HL-60 (cell line): ENCODE results near the gene INHA.

Source experiments
- DNase-seq, 2 experiments: peaks; one replicate each; pipeline ENCODE4 v3.0.0-alpha.2; 2010 to 2020; ENCODE audit warnings: low read depth in 1 of 2, low spot score in 1 of 2
- H3K27ac ChIP-seq: fragments of 250-450 bp; sonication (Bioruptor Pico); replicated peaks from 2 replicates; pipeline ENCODE4 v1.5.1; 2020; ENCODE audit warnings: mild to moderate bottlenecking, moderate library complexity
- H3K27me3 ChIP-seq: fragments of 250-450 bp; sonication (Bioruptor Pico); 2 replicates; pipeline ENCODE4 v1.5.1; 2021; ENCODE audit warnings: mild to moderate bottlenecking, moderate library complexity; ENCODE audit not compliant: insufficient read depth, poor library complexity, severe bottlenecking
- H3K4me3 ChIP-seq: replicated peaks from 2 replicates; pipeline ENCODE4 v1.5.1; 2011; ENCODE audit warnings: mild to moderate bottlenecking, control low read depth, low read length; ENCODE audit not compliant: insufficient read depth
- GABPA ChIP-seq: IDR thresholded peaks from 2 replicates; pipeline ENCODE4 v1.6.1; 2012; ENCODE audit warnings: low read depth
- POLR2AphosphoS5 ChIP-seq: IDR thresholded peaks from 2 replicates; pipeline ENCODE4 v1.6.1; 2012; ENCODE audit warnings: low read depth
- REST ChIP-seq: IDR thresholded peaks from 2 replicates; pipeline ENCODE4 v1.6.1; 2012; ENCODE audit warnings: low read depth; ENCODE audit not compliant: insufficient replicate concordance
- SPI1 ChIP-seq: IDR thresholded peaks from 2 replicates; pipeline ENCODE4 v1.6.1; 2012; ENCODE audit warnings: low read depth, mild to moderate bottlenecking, borderline replicate concordance
- TF ChIP-seq, protein P1 (sequence below): IDR thresholded peaks from one replicate; pipeline ENCODE4 v1.5.1; 2011; ENCODE audit warnings: low read length, control low read depth, inconsistent platforms; ENCODE audit not compliant: insufficient read depth

The INHA gene

DNA sequence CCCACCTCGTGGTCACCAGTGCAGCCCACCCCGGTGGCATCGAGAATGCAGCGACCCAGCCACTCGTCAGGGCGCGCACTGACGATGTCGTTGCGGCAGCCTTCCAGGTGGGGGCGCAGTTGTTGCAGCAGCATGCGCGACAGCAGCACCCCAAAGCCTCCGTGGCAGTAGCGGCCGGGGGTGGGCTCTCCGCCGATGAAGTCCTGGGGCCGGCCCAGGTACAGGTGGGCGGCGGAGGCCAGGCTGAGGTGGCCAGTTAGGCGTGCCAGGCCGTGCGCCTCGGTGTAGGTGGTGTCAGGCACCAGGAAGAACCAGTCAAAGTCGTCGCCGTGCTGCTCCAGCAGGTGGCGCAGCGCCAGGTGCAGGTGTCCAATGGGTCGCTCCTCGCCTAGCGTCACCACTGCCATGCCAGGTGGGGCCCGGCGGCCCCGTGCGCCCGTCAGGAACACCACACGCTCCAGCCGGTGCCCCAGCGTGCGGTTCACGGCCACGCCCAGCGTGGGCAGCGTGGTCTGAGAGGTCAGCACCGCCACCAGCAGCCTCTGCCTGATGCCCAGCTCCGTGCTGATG lies 30.4 kb upstream of the INHA start:
- DNase-seq = peak; percentile 63 to 84
- Histone ChIP-seq H3K4me3 (peak overlapping the region; percentile 53), H3K27ac (no peak overlapping the region), H3K27me3 (peaks cover 31% of the 10 kb centered on the region)
- TF ChIP-seq GABPA = no peak
- TF ChIP-seq, protein P1, sequence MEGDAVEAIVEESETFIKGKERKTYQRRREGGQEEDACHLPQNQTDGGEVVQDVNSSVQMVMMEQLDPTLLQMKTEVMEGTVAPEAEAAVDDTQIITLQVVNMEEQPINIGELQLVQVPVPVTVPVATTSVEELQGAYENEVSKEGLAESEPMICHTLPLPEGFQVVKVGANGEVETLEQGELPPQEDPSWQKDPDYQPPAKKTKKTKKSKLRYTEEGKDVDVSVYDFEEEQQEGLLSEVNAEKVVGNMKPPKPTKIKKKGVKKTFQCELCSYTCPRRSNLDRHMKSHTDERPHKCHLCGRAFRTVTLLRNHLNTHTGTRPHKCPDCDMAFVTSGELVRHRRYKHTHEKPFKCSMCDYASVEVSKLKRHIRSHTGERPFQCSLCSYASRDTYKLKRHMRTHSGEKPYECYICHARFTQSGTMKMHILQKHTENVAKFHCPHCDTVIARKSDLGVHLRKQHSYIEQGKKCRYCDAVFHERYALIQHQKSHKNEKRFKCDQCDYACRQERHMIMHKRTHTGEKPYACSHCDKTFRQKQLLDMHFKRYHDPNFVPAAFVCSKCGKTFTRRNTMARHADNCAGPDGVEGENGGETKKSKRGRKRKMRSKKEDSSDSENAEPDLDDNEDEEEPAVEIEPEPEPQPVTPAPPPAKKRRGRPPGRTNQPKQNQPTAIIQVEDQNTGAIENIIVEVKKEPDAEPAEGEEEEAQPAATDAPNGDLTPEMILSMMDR = peak; percentile 43

DNA sequence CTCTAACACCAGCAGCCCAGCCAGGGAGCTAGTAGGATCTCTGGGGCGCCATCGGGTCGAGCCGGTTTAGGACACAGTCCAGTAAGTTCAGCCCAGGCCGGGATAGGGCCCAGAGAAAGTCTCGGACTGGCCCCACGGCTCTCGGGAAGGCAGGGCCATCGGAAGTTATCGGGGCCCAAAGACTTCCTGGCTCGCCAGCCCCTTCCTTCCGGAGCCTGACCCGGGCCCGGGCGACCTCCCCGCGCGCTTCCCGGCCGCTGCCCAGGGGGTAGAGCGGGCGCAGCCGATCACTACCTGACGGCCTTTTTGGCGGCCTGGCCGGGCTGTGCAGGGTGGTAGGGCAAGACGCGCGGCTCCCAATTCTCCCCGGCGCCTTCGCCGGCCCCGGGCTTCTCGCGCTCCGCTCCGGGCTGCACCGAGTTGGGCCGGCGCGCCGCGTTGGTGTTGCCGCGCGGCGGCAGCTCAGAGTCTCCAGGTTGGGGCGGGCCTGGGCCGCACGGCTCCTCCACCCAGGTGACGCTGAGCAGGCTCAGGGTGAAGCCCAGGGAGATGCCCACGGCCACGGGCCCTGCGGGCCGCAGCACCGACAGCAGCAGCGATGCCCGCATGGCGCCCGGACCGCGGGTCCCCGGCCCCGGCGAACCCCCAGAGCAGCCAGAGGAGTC lies 29.0 kb upstream of the INHA start:
- TF ChIP-seq REST (peak; percentile 14), POLR2AphosphoS5 (no peak), GABPA (no peak), SPI1 (no peak)
- TF ChIP-seq, protein P1 = no peak

DNA sequence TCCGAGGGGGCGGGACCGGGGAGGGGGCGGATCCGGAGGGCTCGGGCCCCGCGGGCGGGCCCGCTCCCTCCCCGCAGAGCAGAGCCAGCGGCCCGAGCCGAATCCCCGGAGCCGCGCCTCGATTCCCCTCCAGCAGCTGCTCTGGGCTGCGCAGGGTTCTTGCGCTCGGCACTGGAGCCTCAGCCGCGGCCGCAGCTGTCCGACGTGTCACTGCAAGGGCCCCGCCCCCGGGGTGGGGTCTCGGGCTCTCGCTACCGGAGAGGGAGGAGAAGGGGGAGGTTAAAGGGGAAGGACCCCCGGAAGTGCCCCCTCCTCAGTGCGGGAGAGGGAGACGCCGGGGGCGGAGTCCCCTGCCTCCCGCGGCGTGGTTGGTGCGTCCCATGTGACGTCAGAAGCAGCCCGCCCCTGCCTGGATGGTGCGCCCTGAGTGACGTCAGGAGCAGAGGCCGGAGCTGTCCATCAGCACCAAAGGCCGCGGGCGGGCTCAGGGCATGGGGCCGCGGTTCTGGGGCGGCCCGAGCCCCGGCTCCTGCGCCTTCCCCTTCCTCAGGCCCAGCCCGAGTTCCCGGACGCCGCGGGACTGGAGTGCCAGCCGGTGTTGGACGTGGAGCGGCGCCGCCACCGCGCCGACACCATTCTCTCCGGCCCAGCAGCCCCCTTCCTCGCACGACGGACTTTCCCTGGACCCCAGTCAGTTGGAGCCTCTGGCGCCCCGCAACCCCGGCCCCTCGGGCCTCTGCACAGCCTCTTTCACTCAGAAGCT lies 28.3 kb upstream of the INHA start, which contains the start of the genes CHPF and TMEM198:
TSS of gene CHPF (minus strand) at position 214 of the 763 bp plus-strand sequence. CDS start 271 bp downstream, outside the sequence.
TSS of gene TMEM198 (plus strand) at position 433 of the 763 bp plus-strand sequence. CDS start 700 bp downstream, outside the sequence.
- H3K27ac ChIP-seq = no peak within 1 kb of the TSS
- peak within 1 kb of the TSS; percentile 61 for H3K4me3 ChIP-seq
- TF ChIP-seq, protein P1 = no peak
- 0 out of 2 replicates have a peak, but pooled peaks have one; percentile 32 for TF ChIP-seq GABPA
- TF ChIP-seq REST = peak; percentile 94
- TF ChIP-seq SPI1 = no peak
- no peak for TF ChIP-seq POLR2AphosphoS5
- DNase-seq = peak; percentile 89 to 90
- H3K27me3 ChIP-seq = peaks cover 24% of the 10 kb centered on the region

More for the DNA sequence above, 29.0 kb upstream of the INHA start:
- H3K27me3 ChIP-seq = peaks cover 24% of the 10 kb centered on the region
- DNase-seq = peak in 1 of 2 experiments; percentile 11
- peak overlapping the region; percentile 61 for H3K4me3 ChIP-seq
- H3K27ac ChIP-seq = no peak overlapping the region
